Parathyroid adenoma (tissue), 2 donors: Measurements from ENCODE around the gene PRKN.

Experiments
- H2AFZ ChIP-seq: fragments of 300-600 bp; sonication (generic); one replicate; pipeline ENCODE4 v1.7.0; 2017; ENCODE audit warnings: antibody characterized with exemption, mild to moderate bottlenecking
- H3K27ac ChIP-seq: fragments of 300-600 bp; sonication (generic); one replicate; pipeline ENCODE4 v1.7.0; 2017
- H3K27me3 ChIP-seq: fragments of 300-600 bp; sonication (generic); one replicate; pipeline ENCODE4 v1.7.0; 2017; ENCODE audit warnings: low read length; ENCODE audit not compliant: control insufficient read depth, insufficient read depth
- H3K36me3 ChIP-seq: fragments of 300-600 bp; sonication (generic); one replicate; pipeline ENCODE4 v1.7.0; 2017; ENCODE audit warnings: low read length; ENCODE audit not compliant: control insufficient read depth, insufficient read depth
- H3K4me1 ChIP-seq: fragments of 300-600 bp; sonication (generic); one replicate; pipeline ENCODE4 v1.7.0; 2017; ENCODE audit warnings: control low read depth
- H3K4me2 ChIP-seq: fragments of 300-600 bp; sonication (generic); one replicate; pipeline ENCODE4 v1.7.0; 2017; ENCODE audit warnings: low read length
- H3K4me3 ChIP-seq: fragments of 300-600 bp; sonication (generic); one replicate; pipeline ENCODE4 v1.7.0; 2017; ENCODE audit warnings: low read depth, low read length
- H3K79me2 ChIP-seq: fragments of 300-600 bp; sonication (generic); one replicate; pipeline ENCODE4 v1.7.0; 2017; ENCODE audit warnings: control low read depth
- H3K9ac ChIP-seq: fragments of 300-600 bp; sonication (generic); one replicate; pipeline ENCODE4 v1.7.0; 2017; ENCODE audit warnings: mild to moderate bottlenecking
- H3K9me3 ChIP-seq: fragments of 300-600 bp; sonication (generic); one replicate; pipeline ENCODE4 v1.7.0; 2017; ENCODE audit warnings: low read length; ENCODE audit not compliant: control insufficient read depth
- CTCF ChIP-seq: fragments of 300-600 bp; sonication (generic); IDR thresholded peaks from one replicate; pipeline ENCODE4 v1.7.0; 2017; ENCODE audit warnings: antibody characterized with exemption, mild to moderate bottlenecking
- donor health status: primary hyperparathyroidism.

PRKN gene

DNA sequence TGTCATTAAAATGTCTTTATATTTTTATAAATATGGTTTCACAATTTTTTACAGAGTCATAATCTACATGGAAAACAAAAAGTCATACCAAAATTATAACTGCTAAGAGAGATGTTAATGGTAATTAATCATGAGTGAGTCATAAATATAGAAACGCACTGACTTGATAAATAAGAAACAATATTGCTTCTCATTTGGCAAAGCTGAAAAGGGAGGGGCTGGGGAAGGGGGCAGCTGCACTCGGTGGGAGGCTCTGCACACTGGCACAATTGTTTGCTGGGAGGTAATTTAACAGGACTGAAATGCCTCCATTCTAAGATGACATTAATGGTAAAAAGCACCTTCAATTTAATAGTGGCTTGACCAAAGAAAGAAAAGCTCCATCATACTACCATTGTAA is 1320.5 kb downstream of the PRKN start:
- Histone ChIP-seq H3K4me3 (no peak overlapping the region), H3K4me1 (no peaks in the 10 kb centered on the region), H3K27me3 (no peaks in the 10 kb centered on the region), H3K9me3 (no peaks in the 10 kb centered on the region), H3K36me3 (no peaks in the 10 kb centered on the region), H3K27ac (no peak overlapping the region), H2AFZ (no peak overlapping the region), H3K79me2 (no peaks in the 10 kb centered on the region), H3K9ac (no peak overlapping the region), H3K4me2 (no peak overlapping the region)
- no peak for TF ChIP-seq CTCF

GRCh38 chr6:161406646-161407045 is 1320.9 kb downstream of the PRKN start:
- Histone ChIP-seq H2AFZ (no peak overlapping the region), H3K27ac (no peak overlapping the region), H3K36me3 (no peaks in the 10 kb centered on the region), H3K4me1 (no peaks in the 10 kb centered on the region), H3K4me3 (no peak overlapping the region), H3K27me3 (no peaks in the 10 kb centered on the region), H3K9me3 (no peaks in the 10 kb centered on the region), H3K4me2 (no peak overlapping the region), H3K79me2 (no peaks in the 10 kb centered on the region), H3K9ac (no peak overlapping the region)
- TF ChIP-seq CTCF: no peak

- Histone ChIP-seq H3K79me2 (no peaks in the 10 kb centered on the region), H3K4me3 (no peak overlapping the region), H3K27ac (no peak overlapping the region), H3K36me3 (no peaks in the 10 kb centered on the region), H3K9ac (no peak overlapping the region), H2AFZ (no peak overlapping the region), H3K27me3 (no peaks in the 10 kb centered on the region), H3K4me1 (no peaks in the 10 kb centered on the region), H3K4me2 (no peak overlapping the region), H3K9me3 (no peaks in the 10 kb centered on the region)
- no peak for TF ChIP-seq CTCF
Observed at GRCh38 chr6:161405418-161405817, 1322.1 kb downstream of the PRKN start.

- TF ChIP-seq CTCF: no peak
- H3K4me1 ChIP-seq: no peaks in the 10 kb centered on the region
- H3K36me3 ChIP-seq: no peaks in the 10 kb centered on the region
- no peak overlapping the region for H3K9ac ChIP-seq
- no peaks in the 10 kb centered on the region for H3K9me3 ChIP-seq
- H3K79me2 ChIP-seq: no peaks in the 10 kb centered on the region
- H3K4me3 ChIP-seq: no peak overlapping the region
- no peak overlapping the region for H3K27ac ChIP-seq
- no peak overlapping the region for H3K4me2 ChIP-seq
- H3K27me3 ChIP-seq: no peaks in the 10 kb centered on the region
- H2AFZ ChIP-seq: no peak overlapping the region
Observed at GRCh38 chr6:161403717-161404116, 1323.8 kb downstream of the PRKN start.

- no peaks in the 10 kb centered on the region for H3K9me3 ChIP-seq
- no peak overlapping the region for H3K4me2 ChIP-seq
- H3K79me2 ChIP-seq: no peaks in the 10 kb centered on the region
- H2AFZ ChIP-seq: no peak overlapping the region
- H3K4me1 ChIP-seq: no peaks in the 10 kb centered on the region
- TF ChIP-seq CTCF: no peak
- no peaks in the 10 kb centered on the region for H3K36me3 ChIP-seq
- no peak overlapping the region for H3K4me3 ChIP-seq
- H3K9ac ChIP-seq: no peak overlapping the region
- no peak overlapping the region for H3K27ac ChIP-seq
- H3K27me3 ChIP-seq: no peaks in the 10 kb centered on the region
Observed at GRCh38 chr6:161401587-161402309, 1325.8 kb downstream of the PRKN start.
